CD4-positive, alpha-beta T cell treated with Interleukin-10 for 1 hour (primary cell): ENCODE data around the gene PDGFA.

ENCODE experiments used
- DNase-seq: peaks from one replicate; pipeline ENCODE4 v3.0.0-alpha.2; 2020

The PDGFA gene

DNA sequence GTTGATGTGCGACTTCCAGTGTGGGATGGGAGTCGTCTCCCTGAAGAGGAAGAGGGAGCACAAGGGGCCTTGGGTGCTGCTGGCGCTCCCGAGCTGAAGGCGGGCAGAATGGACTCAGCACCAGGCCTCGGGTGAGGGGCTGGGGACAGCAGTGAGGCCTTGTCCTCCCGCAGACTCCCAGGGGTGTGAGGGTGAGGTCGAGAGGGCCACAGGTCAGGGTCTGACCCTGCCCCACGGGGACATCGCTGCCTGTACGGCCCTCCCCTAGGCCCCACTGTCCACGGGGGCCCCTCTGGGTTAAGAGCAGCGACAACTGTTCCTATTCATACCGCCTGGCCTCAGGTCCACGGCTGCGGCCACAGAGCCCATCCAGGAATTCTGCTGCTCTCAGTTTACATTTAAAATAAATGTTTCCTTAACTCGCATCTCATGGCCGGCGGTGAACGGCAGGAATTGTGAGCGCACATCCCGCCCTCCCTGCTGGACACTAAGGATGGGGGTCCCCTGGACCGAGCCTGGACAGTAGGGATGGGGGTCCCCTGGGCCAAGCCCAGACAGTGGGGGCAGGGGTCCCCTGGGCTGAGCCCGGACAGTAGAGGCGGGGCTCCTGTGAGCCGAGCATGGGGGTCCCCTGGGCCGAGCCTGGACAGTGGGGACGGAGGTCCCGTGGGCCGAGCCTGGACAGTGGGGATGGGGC is 61.7 kb downstream of the PDGFA start:
- DNase-seq = no peak

DNA sequence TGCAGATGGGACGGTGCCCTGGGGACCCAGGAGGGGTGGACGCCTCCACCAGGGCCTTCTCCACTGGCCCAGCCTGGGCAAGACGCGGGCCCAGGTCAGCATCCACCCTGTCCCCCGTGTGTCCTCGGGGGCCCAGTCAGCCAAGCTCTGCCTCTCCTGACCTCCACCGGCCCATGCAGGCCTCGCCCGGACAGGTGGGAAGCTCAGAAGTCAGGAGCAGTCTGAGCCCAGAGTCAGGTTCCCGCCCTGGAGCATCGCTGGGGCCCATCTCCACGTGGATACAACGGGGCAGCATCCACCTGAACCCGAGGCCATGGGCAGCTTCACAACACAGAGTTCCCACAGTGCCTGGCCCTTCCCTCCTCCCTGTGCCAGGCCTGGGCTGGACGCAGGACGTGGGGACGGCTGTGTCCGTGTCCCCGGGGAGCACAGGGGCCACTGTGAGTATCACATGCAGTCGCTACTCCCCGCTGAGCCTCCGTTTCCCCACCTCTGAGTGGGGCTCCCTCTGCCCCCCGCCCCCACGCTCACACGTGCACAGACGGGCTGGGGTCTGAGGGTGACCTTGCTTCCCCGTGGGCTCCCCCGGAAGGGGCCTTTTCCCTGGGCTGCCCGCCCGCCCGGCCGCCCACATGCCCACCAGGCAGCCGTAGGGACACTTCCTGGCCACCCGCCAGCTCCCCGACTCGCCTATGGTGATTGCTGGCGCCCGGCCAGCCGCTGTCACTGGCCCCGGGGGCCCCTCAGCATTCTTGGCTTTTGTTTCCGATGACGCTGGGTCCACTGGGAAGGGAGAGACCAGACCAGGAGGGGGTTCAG is 64.3 kb downstream of the PDGFA start:
- no peak for DNase-seq

DNA sequence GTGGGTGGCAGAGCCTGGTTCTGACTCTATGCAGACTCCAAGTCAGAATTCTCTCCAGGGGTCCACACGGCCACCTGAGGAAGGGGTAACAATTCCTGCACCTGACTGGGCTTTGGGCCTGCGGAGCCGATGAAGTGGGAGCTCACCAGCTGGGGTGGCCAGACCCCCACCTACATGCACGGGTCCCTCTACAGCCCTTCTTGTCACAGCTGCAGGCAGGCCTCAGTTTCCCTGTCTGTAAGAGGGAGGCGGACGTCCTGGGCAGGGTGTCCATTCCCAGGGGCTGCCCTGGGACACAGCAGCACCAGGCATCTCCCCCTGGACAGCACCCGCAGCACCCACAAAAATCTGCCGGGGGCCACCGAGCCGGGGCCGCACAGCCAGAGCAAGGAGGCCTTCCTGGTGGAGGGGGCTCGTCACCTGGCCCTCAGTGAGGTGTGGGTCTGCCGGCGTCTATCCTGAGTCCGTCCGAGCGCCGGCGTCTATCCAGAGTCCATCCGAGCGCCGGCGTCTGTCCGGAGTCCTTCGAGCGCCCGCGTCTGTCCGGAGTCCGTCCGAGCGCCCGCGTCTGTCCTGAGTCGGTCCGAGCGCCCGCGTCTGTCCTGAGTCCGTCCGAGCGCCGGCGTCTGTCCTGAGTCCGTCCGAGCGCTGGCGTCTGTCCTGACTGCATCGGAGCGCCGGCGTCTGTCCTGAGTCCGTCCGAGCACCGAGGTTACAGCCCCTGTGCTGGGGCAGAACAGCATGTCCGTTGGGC is 65.1 kb downstream of the PDGFA start:
- DNase-seq = no peak

DNA sequence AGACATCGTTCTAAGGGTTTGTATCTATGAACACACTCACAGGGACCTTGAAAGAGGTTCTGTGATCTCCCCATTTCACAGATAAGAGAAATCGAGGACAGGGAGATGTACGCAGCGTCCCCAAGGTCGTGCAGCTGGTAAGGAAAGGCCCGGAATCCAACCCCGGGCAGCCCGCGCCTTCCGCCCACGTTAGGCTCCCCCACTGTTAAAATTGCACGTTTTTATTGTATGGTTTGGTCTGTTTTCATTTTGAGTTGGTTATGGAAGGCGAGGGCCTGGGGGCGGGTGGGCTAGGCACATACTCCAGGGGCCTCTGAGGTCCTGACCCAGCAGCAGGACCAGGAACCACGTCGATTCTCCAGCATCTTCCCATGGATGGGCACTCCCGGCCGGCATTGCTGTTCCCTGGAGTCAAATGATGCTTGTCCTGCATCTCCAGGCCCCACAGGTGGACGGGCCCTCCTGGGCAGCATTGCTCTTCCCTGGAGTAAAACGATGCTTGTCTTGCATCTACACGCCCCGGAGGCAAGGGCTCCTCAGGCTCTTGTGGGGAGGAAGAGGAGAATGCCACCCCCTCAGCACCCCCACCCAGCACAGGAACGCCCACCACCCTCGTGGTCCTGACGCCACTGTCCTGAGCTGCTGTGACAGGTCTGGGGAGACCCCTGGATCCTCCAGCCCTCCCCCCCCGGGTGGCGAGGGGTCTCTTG is 65.9 kb downstream of the PDGFA start:
- no peak for DNase-seq

DNA sequence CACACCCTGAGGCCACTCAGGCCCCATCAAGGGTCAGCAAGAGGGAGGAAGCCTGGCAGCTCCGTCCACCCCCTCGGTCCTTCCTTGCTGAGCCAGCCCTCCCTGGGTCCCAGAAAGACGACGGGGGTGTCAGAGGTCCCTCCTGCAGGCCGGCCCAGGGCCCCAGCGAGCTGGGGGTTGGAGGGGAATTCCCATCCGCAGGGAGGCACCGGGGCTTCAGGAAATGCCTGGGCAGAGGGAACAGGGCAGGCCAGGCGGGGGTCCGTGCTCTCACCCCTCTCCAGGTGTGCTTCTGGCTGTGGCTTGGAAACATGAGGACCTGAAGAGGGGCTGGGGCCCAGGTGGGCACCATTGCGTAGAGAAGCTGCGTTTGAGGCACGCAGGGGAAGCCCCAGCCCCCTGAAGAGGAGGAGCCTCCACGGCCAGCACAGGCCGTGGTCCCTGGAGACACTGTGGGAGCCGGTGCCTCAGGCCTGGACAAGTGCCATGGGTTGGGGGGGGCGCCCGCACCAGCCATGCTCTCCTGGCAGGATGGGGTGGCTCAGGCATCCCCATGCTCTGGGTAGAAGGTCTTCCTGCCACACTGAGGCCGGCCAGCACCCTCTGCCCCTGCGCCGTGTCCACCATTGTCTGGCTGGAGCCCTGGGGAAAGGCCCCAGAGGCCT is 66.7 kb downstream of the PDGFA start:
- DNase-seq = no peak

DNA sequence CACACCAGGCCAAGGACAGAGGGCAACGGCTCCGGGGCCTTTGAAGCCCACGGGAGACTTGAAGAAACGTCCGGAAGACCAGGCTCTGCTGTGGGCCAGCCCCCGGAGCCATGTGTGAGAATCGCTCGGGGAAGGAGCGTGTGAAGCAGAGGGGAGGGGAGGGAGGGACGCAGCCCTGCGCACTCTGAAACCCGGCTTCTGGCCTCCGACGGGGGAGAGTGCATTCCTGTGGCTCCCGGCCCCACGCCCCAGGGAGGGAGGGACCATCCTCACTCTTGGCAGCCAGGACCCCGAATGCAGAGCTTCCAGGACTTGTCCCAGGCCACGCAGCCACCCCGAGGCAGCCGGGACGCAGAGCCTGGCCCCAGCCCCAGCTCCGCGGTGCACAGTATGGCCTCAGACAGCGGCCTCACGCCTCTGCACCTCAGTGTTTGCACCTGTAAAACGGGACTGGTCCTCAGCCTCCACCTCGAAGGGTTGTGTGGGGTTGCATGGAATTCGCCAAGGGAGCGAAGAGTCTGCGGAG is 67.4 kb downstream of the PDGFA start:
- DNase-seq = no peak

DNA sequence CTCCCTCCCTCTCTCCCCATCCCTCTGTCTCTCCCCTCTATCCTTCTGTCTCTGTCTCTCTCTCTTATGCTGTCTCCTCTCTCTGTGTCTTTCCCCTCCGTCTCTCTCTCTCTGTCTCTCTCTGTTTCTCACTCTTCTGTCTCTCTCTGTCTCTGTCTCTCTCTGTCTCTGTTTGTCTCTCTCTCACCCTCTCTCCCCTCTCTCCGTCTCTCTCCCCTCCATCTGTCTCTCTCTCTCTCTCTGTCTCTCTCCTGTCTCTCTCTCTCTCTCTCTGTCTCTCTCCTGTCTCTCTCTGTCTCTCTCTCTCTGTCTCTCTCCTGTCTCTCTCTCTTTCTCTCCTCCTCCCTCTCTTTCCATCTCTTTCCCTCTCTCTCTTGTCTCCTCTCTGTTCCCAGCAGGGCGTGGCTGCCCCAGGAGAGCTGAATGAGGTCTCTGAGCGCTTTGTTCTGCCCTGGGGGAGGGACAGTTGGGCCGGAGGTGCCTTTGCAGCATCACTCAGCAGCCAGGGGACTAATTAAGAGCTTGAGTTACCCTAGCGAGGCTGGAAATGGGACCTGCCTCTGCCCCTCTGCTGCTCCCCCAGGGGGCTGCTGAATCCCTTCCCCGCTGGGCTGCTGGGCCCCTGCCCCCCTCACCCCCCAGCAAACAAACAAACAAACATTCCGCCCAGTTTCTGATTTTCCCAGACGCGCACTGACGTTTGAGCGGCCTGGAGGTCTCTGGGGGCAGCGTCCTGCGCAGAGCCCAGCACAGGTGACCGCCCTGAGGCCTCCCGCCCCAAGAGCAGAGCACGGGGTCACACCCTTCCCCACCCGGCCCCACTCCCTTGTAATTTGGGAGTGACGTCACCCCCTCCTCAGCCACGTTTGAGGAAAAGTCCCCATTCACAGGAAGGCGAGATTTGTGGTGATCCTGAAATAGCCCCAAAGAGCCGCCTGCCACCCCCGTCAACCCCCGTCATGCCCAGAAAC is 68.1 kb downstream of the PDGFA start:
- no peak for DNase-seq

DNA sequence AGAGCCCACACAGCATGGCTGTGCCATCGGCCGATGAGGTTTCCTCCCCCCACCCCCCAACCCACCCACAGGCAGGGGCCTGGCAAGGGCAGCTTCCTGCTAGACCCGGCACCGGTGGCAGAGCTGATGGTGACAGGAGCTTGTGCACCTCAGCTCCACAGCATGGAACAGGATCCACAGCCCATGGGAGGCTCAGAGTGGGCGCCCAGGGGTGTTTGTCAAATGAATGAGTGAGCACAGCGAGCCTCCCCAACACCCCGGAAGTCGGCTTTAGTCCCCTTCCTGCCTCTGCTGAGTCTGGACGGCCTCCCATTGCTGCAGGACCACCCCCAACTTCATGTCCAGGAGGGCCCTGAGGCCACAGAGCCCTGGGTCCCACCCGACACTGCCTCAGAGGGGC is 68.9 kb downstream of the PDGFA start:
- no peak for DNase-seq

DNA sequence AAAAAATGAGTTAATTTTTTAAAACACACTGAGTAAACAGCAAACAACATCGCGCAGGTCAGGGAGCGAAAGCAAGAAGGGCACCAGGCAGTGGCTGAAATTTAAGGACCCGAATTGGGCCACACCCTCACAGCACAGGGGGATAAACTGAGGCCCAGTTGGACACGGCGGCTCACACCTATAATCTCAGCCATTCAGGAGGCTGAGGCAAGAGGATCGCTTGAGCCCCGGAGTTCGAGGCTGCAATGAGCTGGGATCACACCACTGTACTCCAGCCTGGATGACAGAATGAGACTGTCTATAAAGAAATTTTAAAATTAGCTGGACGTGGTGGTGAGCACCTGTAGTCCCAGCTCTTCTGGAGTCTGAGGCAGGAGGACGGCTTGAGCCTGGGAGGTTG is 69.6 kb downstream of the PDGFA start:
- no peak for DNase-seq

DNA sequence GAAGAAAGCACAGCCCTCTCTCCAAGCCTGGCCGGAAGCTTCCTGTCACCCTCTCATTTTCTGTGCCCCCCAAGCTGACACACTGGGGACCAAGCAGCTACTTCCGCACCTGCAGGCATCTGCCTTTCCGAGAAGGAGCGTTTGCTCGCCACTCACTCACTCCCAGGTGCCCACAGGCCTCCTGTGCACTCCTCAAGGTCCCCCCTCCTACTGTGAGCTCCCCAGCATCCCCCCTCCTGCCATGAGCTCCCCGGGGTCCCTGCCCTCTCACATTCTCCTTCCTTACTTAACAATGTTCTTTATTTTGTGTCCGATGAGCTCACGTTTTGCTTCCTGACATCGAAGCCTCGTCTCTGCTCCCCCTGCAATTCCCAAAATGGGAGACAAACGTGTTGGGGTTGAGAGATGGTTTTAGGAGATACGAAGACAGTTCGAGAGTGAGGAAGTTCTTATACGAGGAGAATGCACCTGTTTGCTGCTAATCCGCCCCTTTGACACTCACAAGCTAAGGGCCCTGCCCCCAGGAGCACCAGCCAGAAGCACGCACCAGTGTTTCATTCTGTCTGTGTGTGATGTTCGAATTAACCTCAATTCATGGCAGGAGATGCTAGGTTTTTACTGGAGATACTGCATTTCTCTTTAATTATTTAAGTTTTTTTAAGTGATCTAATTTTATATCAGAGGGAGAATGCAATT is 70.2 kb downstream of the PDGFA start:
- no peak for DNase-seq

DNA sequence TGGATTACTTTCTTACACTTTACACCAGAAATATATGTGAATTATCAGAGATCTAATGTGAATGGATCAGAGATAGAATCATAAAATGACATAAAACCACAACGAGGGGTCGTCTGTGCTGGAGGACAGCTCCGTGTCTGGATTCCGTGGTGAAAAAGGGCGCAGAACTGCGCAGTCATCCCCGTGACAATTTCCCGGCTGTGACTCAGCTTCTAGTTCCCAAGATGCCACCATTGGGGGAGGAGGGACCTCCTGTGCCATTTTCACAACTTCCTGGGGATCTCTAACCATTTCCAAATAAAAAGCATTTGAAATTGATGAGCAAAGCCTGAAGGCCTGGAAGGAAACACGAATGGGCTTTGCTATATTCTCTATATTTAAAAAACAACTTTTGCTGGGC is 72.1 kb downstream of the PDGFA start:
- no peak for DNase-seq
